KMS-11 (cell line): ENCODE results near the gene G0S2.

Source experiments
- H2AFZ ChIP-seq: fragments of 200-600 bp; sonication (generic); 2 replicates; pipeline ENCODE4 v1.6.1; 2016; ENCODE audit warnings: antibody characterized with exemption, mixed run types, low read depth
- H3K27ac ChIP-seq: fragments of 200-600 bp; sonication (generic); 2 replicates; pipeline ENCODE4 v1.6.1; 2016; ENCODE audit warnings: mild to moderate bottlenecking, mixed run types
- H3K27me3 ChIP-seq: fragments of 200-600 bp; sonication (generic); 2 replicates; pipeline ENCODE4 v1.6.1; 2017; ENCODE audit warnings: mild to moderate bottlenecking, low read depth, mixed run types, moderate library complexity; ENCODE audit not compliant: insufficient read depth
- H3K36me3 ChIP-seq: fragments of 200-600 bp; sonication (generic); 2 replicates; pipeline ENCODE4 v1.6.1; 2017; ENCODE audit warnings: mild to moderate bottlenecking, mixed run types; ENCODE audit not compliant: insufficient read depth
- H3K4me1 ChIP-seq: fragments of 200-600 bp; sonication (generic); 2 replicates; pipeline ENCODE4 v1.6.1; 2016; ENCODE audit warnings: mild to moderate bottlenecking, low read depth, mixed run types; ENCODE audit not compliant: poor library complexity, severe bottlenecking
- H3K4me2 ChIP-seq: fragments of 200-600 bp; sonication (generic); 2 replicates; pipeline ENCODE4 v1.7.0; 2016; ENCODE audit warnings: mild to moderate bottlenecking, mixed run types
- H3K4me3 ChIP-seq: fragments of 200-600 bp; sonication (generic); IDR thresholded peaks from 2 replicates; pipeline ENCODE4 v1.6.1; 2017; ENCODE audit warnings: low read depth, low read length, mixed read lengths; ENCODE audit not compliant: insufficient read depth
- H3K79me2 ChIP-seq: fragments of 200-600 bp; sonication (generic); 2 replicates; pipeline ENCODE4 v1.6.1; 2016; ENCODE audit warnings: low read depth, mixed run types; ENCODE audit not compliant: insufficient read depth
- H3K9ac ChIP-seq: fragments of 200-600 bp; sonication (generic); 2 replicates; pipeline ENCODE4 v1.6.1; 2016; ENCODE audit warnings: mild to moderate bottlenecking, mixed run types
- H4K20me1 ChIP-seq: fragments of 200-600 bp; sonication (generic); 2 replicates; pipeline ENCODE4 v1.6.1; 2016; ENCODE audit warnings: mild to moderate bottlenecking, mixed run types; ENCODE audit not compliant: insufficient read depth
- CTCF ChIP-seq: fragments of 200-600 bp; sonication (generic); conservative IDR thresholded peaks from 2 replicates; pipeline ENCODE4 v1.6.1; 2017; ENCODE audit warnings: low read depth, mild to moderate bottlenecking, antibody characterized with exemption, low read length, moderate library complexity, mixed read lengths

Gene G0S2

GRCh38 chr1:209723265-209723664, 48.1 kb downstream of the G0S2 start:
- Histone ChIP-seq H3K4me2 (no peak overlapping the region), H2AFZ (no peak overlapping the region), H3K4me1 (no peaks in the 10 kb centered on the region), H3K79me2 (no peaks in the 10 kb centered on the region), H3K9ac (no peak overlapping the region), H3K4me3 (no peak overlapping the region), H3K27me3 (no peaks in the 10 kb centered on the region), H3K36me3 (no peaks in the 10 kb centered on the region), H3K27ac (no peak overlapping the region), H4K20me1 (no peaks in the 10 kb centered on the region)
- no peak for TF ChIP-seq CTCF

GRCh38 chr1:209723756-209724693, 48.8 kb downstream of the G0S2 start:
- Histone ChIP-seq H4K20me1 (no peaks in the 10 kb centered on the region), H3K9ac (no peak overlapping the region), H3K27me3 (no peaks in the 10 kb centered on the region), H3K4me3 (no peak overlapping the region), H2AFZ (no peak overlapping the region), H3K4me2 (no peak overlapping the region), H3K27ac (no peak overlapping the region), H3K36me3 (no peaks in the 10 kb centered on the region), H3K79me2 (no peaks in the 10 kb centered on the region), H3K4me1 (no peaks in the 10 kb centered on the region)
- no peak for TF ChIP-seq CTCF
